Uterus (tissue), 2 donors: ENCODE measurements around the gene PDAP1.

Experiments used
- CTCF ChIP-seq, 4 experiments: fragments of 200-600 bp in 2 of 4; fragments of 450-650 bp in 2 of 4; sonication (generic) in 2 of 4; IDR thresholded peaks; one replicate each; pipeline ENCODE4 v1.5.1; 2016 to 2019; ENCODE audit warnings: antibody characterized with exemption in 4 of 4, mild to moderate bottlenecking in 2 of 4, moderate library complexity in 1 of 4
- POLR2A ChIP-seq, 2 donors: fragments of 450-650 bp; IDR thresholded peaks; one replicate each; pipeline ENCODE4 v1.6.1; 2016; ENCODE audit warnings: antibody characterized with exemption in 2 of 2, mild to moderate bottlenecking in 1 of 2, moderate library complexity in 1 of 2

- no peak for TF ChIP-seq POLR2A (IDR thresholded peaks at IDR 0.05)
- no peak for TF ChIP-seq CTCF (IDR thresholded peaks at IDR 0.05)
Observed at GRCh38 chr7:99403764-99404163, 4.6 kb downstream of the PDAP1 start.
